Calu3 (cell line): ENCODE results near the gene TM4SF18. TPM values are rescaled to one million over a fixed set of nuclear protein-coding genes. Genes with fewer than 3 reads are reported as not detected.
A peak's percentile ranks its signal among the peaks of the same experiment; 100 is the strongest.
"Not testable (repeated sequence)": the region's sequence is repeated elsewhere in the genome, so short reads cannot be mapped to it uniquely, and the experiment has no call there.

Experiments used
- BruUV-seq: library from RNA; stranded (reverse); fragments of 400-500 nt; replicated peaks from 2 replicates; lab custom pipeline; 2021; lab: Mats Ljungman, UMichigan
- CTCF ChIA-PET: fragments of 300-600 bp; sonication (Branson Sonifier 250); formaldehyde crosslinking; loops from one replicate; lab custom pipeline; 2022; ENCODE audit warnings: antibody characterized with exemption; lab: Charles Lee
- DNase-seq: peaks from one replicate; pipeline ENCODE4 v3.0.0; 2022
- H3K27ac Mint-ChIP-seq: one replicate; pipeline ENCODE4 v1.8.0; 2022; ENCODE audit warnings: mixed read lengths; ENCODE audit not compliant: unreplicated experiment
- H3K27me3 Mint-ChIP-seq: one replicate; pipeline ENCODE4 v1.8.0; 2022; ENCODE audit warnings: mixed read lengths; ENCODE audit not compliant: unreplicated experiment
- H3K36me3 Mint-ChIP-seq: one replicate; pipeline ENCODE4 v1.8.0; 2022; ENCODE audit warnings: mild to moderate bottlenecking, moderate library complexity, mixed read lengths; ENCODE audit not compliant: insufficient read depth, unreplicated experiment
- H3K4me1 Mint-ChIP-seq: one replicate; pipeline ENCODE4 v1.8.0; 2022; ENCODE audit warnings: mild to moderate bottlenecking, low read depth, mixed read lengths; ENCODE audit not compliant: unreplicated experiment
- H3K4me3 Mint-ChIP-seq: one replicate; pipeline ENCODE4 v1.8.0; 2022; ENCODE audit warnings: mild to moderate bottlenecking, low read depth, moderate library complexity, mixed read lengths; ENCODE audit not compliant: unreplicated experiment
- H3K9me3 Mint-ChIP-seq: one replicate; pipeline ENCODE4 v1.8.0; 2022; ENCODE audit warnings: low read depth, mixed read lengths; ENCODE audit not compliant: unreplicated experiment
- intact Hi-C: fragments of 100-400 bp; cut with micrococcal nuclease; formaldehyde crosslinking; loops from one replicate; pipeline ENCODE4 v1.10.0; 2022; ENCODE audit not compliant: unreplicated experiment
- total RNA-seq: library from RNA; stranded (reverse); gene quantifications from 2 replicates; pipeline ENCODE4 v1.2.3, GENCODE V29; 2022
- TF ChIP-seq, protein P1 (sequence below): fragments of 200-600 bp; IDR thresholded peaks from one replicate; pipeline ENCODE4 v1.8.0; 2022; ENCODE audit warnings: antibody characterized with exemption; ENCODE audit not compliant: unreplicated experiment

Gene TM4SF18
- total RNA-seq, 1 experiment from 2014 or later: 0.21 TPM

DNA sequence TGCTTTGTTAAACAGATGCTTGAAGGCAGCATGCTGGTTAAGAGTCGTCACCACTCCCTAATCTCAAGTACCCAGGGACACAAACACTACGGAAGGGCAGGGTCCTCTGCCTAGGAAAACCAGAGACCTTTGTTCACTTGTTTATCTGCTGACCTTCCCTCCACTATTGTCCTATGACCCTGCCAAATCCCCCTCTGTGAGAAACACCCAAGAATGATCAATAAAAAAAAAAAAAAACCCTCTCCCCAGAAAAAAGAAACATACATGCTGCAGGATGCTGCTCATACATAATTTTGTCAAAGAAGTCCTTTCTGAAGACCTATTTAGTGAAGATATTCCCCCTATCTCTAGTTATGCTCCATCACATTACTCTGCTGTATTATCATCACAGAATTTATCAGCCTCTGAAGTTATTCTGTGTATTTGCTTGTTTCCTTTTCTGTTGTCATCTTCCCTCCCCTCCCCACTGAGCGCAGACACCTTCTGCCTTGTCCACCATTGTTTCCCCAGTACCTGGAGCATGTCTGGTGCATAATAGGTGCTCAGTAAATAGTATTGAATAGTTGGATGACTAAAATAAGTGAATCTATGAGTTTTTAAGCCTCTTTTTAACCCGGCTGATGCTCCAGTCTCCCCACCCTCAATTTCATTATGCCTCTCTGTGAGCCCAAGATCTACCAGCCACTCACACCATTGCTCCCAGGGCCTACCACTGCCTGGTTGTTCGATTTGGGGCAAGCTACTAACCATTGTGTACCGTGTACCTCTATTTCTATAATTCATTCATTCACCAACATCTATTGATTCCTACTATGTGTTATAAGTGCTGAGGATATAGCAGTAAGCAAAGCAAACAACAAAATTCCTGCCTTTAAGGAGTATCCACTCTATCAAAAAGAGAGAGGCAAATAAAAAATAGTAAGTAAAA, 48.0 kb upstream of the TM4SF18 start:
- Mint-ChIP-seq H3K9me3 (no peaks in the 10 kb centered on the region), H3K27ac (peak overlapping the region; percentile 97), H3K4me3 (peak overlapping the region; percentile 13), H3K4me1 (peaks cover 76% of the 10 kb centered on the region), H3K27me3 (no peaks in the 10 kb centered on the region), H3K36me3 (peaks cover 66% of the 10 kb centered on the region)
- TF ChIP-seq, protein P1, sequence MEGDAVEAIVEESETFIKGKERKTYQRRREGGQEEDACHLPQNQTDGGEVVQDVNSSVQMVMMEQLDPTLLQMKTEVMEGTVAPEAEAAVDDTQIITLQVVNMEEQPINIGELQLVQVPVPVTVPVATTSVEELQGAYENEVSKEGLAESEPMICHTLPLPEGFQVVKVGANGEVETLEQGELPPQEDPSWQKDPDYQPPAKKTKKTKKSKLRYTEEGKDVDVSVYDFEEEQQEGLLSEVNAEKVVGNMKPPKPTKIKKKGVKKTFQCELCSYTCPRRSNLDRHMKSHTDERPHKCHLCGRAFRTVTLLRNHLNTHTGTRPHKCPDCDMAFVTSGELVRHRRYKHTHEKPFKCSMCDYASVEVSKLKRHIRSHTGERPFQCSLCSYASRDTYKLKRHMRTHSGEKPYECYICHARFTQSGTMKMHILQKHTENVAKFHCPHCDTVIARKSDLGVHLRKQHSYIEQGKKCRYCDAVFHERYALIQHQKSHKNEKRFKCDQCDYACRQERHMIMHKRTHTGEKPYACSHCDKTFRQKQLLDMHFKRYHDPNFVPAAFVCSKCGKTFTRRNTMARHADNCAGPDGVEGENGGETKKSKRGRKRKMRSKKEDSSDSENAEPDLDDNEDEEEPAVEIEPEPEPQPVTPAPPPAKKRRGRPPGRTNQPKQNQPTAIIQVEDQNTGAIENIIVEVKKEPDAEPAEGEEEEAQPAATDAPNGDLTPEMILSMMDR: no peak
- BruUV-seq: no TSS peak
- no peak for DNase-seq
- CTCF ChIA-PET: interaction anchor here (1.3 to 1.5 kb wide), 3 partner anchors 14 to 38 kb away, joined by 4 to 5 read pairs (median 4); no protein-coding TSS in a partner anchor
- intact Hi-C loops: loop anchor here (10.0 kb wide), 1 partner anchor 273 kb away; the partner anchor contains the start of gene WWTR1

DNA sequence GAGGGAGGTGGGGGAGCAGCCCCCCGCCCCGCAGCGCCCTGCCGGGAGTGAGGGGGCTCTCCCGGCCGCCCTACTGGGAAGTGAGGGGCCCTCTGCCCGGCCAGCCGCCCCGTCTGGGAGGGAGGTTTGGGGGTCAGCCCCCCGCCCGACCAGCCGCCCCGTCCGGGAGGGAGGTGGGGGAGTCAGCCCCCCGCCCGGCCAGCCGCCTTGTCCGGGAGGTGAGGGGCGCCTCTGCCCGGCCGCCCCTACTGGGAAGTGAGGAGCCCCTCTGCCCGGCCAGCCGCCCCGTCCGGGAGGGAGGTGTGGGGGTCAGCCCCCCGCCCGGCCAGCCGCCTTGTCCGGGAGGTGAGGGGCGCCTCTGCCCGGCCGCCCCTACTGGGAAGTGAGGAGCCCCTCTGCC, 46.8 kb upstream of the TM4SF18 start:
- H3K27ac Mint-ChIP-seq, CTCF ChIA-PET, H3K27me3 Mint-ChIP-seq, BruUV-seq, DNase-seq, H3K4me3 Mint-ChIP-seq, H3K9me3 Mint-ChIP-seq: not testable (repeated sequence)
- H3K4me1 Mint-ChIP-seq: peaks cover 65% of the 10 kb centered on the region
- H3K36me3 Mint-ChIP-seq: peaks cover 66% of the 10 kb centered on the region
- intact Hi-C loops: loop anchor here (10.0 kb wide), 1 partner anchor 275 kb away; the partner anchor contains the start of gene WWTR1

DNA sequence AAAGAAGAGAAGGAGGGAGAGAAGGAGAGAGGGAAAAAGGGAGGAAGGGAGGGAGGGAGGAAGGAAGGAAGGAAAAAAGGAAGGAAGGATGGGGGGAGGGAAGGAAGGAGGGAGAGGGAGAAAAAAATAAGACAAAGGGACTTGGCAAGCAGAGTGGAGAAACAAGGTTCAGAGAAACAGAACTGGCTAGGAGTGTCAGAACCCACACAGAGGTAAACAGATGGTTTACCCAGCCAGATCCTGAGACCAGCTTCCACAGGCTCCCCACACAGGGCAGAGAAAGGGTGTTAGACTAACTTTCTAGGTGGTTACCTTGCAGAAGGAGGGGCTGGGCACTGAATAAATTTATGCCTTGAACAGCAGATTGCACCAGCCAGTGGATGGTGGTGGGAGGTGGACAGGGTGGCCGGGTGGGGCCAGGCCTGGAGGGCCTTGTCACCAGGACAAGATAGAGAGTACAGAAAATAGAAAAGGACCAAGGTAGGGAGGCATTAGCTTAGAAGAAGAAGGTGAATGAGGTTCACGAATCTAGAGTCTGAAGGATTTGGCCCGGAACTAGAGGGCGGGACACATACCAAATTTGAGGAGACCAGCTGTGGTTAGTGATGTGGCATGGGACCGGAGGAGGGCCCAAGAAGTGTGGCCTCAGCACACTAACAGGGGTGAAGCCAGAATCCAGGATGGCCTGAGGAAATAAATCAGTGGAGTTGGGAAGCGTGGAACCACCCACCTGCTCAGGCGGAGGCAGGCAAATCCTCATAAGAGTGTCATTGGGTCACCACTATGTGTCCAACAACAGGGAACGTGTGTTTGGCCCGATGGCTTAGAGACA, 45.3 kb upstream of the TM4SF18 start:
- H3K4me1 Mint-ChIP-seq: peaks cover 57% of the 10 kb centered on the region

DNA sequence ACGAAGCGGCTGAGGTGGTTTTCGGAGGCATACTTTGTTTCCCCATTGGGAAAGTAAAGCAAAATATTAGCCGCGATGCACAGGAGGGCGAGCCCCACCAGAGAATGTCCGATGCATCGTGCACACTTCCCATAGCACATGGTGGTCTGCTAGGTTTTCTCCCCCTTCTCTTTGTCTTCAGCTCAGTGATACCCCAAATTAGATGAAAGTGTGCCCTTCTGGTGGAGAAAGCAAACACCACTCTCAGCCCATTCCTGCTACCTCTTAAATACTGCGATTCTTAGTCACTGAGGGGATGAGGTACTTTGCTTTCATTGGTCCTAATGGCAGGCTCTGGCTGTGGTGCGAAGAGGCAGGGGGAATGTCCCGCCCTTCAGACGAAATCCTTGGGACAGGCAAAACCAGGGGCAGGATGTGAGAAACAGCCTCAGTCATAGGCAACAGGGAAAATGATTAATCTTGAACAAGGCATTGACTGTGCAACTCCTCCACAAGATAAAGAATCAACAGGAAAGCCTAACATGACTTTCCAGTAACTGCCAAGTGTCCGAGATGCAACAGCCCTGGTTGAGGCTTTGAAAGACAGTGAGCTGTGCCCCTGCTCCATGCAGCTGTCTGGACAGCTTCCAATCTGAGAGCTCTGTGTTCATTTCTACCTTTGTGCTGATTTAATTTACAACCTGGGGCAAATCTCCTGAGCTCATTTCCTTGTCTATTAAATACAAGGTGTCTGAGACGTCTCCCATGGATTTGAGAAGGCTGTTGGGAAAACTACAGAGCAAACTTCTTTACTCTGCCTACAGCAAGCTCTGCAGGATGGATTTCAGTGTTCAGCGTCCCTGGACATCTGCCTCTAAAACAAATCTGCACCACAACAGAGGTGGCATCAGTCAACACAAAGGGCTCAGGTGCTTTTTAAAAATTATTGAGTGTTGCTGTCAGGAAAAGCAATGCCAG, 44.2 kb upstream of the TM4SF18 start, which contains the start of gene TM4SF1:
TSS of gene TM4SF1 (minus strand) at position 242 of the 957 bp plus-strand sequence. CDS start at position 140, 102 bp downstream.
- BruUV-seq: TSS peak; percentile 95
- Mint-ChIP-seq H3K9me3 (no peaks in the 10 kb centered on the region), H3K4me3 (peak within 1 kb of the TSS; percentile 75), H3K36me3 (peaks cover 79% of the 10 kb centered on the region), H3K4me1 (peaks cover 57% of the 10 kb centered on the region), H3K27ac (peak within 1 kb of the TSS; percentile 95), H3K27me3 (no peaks in the 10 kb centered on the region)
- TF ChIP-seq, protein P1: peak; percentile 19
- intact Hi-C loops: loop anchor here (1.0 kb wide), 3 partner anchors 8 to 103 kb away; no protein-coding TSS in a partner anchor
- CTCF ChIA-PET: interaction anchor here (0.7 to 2.2 kb wide), 15 partner anchors 9 to 176 kb away, joined by 3 to 23 read pairs (median 6); no protein-coding TSS in a partner anchor
- peak; percentile 97 for DNase-seq

More for the DNA sequence above, 45.3 kb upstream of the TM4SF18 start:
- Mint-ChIP-seq H3K9me3 (no peaks in the 10 kb centered on the region), H3K27ac (peak overlapping the region; percentile 95), H3K4me3 (peak overlapping the region; percentile 75), H3K36me3 (peaks cover 70% of the 10 kb centered on the region), H3K27me3 (no peaks in the 10 kb centered on the region)
- TF ChIP-seq, protein P1: no peak
- intact Hi-C loops: no loop called here
- TSS peak; percentile 4 for BruUV-seq
- CTCF ChIA-PET: interaction anchor here (0.7 to 2.2 kb wide), 14 partner anchors 9 to 175 kb away, joined by 3 to 23 read pairs (median 6); no protein-coding TSS in a partner anchor
- no peak for DNase-seq
